Activated T-cell treated with anti-CD3 and anti-CD28 coated beads for 48 hours (primary cell): ENCODE results near the gene ELP2.
"Not testable (repeated sequence)": the region's sequence is repeated elsewhere in the genome, so short reads cannot be mapped to it uniquely, and the experiment has no call there.

ENCODE experiments used
- DNase-seq: peaks from one replicate; pipeline ENCODE4 v3.0.0-alpha.2; 2020; ENCODE audit warnings: low read depth

The ELP2 gene

DNA sequence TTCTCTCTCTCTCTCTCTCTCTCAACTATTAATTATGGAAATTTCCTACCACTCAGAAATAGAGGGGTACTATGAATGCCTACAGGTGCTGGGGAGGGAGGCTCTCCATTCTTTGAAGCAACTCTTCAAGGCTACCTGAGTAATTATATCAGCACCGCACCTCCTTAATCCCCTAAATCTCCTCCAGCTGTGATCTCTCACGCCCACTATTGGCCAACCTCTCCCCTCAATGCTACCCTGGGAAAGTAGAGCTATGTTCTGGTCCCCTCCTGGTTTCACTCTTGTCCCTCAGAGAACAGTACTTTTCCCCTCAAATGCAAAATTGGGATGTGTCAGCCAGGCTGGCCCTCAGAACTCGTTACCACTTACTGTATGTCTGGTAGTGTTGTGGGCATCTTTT lies 59.2 kb downstream of the ELP2 start:
- DNase-seq, result no peak

DNA sequence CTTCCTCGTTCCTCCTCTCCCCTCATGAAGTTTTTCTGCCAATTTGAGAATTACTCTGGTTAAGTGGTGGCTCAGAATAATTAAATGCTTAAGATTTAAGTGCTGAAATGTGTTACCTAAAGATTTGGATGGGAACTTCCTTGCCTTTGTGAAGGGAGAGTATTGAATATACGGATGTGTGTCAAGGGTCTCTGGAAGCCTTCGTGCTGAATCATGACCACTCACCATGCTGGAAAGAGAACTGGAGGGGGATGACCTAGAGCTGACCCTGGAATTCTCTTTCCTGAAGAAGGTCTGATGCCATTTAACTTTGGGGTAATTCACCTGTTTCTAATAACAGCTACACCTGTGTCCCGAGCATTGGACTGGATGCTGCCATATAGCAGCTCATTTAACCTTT lies 59.8 kb downstream of the ELP2 start:
- DNase-seq, result no peak

DNA sequence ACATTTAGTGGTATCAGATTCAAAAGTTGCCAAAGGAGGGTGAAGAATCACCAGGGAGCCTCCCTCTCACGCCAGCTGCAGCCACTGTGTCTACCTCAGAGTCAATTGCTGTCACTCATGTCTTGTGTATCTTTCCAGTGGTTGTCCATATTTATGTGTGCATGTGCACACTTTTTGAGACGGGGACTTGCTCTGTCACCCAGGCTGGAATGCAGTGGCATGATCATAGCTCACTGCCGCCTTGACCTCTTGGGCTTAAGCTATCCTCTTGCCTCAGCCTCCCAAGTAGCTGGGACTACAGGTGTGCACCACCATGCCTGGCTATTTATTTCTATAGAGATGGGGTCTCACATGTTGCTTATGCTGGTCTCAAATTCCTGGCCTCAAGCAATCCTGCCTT lies 61.6 kb downstream of the ELP2 start:
- no peak for DNase-seq

DNA sequence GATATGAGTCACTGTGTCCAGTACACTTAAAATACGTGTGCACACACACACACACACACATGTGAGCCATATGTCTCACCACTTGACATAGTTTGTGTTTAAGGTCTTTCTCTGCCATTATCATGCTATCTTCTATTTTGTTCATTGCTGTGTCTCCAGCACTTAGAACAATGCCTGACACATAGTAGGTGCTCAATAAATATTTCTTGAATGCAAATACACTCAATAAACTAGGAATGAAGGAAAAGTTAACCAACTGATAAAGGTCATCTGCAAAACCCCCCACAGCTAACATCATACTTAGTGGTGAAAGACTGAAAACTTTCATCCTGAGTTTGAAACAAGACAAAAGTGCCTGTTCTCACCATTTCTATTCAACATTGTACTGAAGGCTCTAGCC lies 62.0 kb downstream of the ELP2 start:
- DNase-seq, result no peak

DNA sequence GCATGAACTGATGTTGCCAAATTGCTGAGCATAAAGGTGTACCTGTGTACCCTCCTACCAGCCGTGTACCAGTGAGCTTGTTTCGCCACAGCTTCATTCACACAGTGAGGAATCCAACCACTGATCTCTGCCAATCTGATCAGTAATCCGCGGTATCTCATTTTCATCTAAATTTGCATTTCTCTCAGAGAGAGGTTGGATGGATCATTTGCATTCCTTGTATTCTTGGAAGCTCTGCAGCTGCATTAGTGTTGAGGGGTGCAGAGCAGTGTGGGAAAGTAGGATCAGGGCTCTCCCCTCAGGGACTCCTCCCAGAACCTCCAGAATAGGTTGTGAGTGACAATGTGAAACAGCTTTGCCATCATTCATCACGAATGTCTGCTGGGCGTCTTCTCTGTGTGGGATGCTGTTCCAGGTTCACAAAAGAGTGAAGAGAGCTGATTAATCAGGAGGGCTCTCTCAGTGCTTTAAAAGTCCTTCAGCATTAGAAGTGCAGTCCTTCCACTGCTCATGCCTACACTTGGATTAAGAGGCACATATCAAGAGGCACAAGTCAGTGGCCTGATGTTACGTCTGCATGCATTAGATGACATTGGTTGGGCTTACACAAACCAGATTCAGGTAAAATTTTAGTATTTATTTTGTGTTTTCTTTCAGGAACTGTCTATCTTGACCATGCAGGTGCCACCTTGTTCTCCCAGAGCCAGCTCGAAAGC lies 65.1 kb downstream of the ELP2 start:
- no peak for DNase-seq

DNA sequence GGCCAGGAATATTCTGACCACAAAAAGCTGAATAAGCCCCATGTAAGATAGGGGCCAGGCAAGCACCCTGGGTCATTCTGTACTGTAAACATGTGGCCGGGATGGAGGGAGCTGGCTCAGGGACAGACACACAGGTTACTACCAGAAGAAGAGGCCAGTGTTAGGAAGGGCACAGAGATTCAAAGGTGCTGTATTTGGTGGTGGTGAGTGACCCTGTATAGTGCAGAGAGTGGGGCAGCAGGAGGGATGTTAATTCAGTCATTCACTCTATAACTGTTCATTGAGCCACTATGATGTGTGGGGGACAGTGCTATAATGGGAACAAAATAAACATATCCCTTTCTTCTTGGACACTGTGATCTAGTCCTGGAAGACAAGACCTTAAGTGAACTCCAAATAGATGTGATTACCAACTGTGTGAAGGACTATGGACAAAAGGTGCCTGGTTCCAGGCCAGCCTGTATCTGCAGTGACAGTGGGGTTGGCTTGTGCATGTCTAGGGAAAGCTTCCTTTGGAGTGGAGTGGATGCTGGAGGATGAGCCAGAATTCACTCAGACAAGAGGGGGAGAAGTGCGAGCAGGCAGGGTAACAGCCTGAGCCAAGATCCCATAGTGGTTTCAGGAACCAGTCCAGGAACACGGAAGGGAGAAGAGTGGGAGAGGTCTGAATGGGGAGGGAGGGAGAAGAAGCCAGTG lies 65.9 kb downstream of the ELP2 start:
- no peak for DNase-seq

DNA sequence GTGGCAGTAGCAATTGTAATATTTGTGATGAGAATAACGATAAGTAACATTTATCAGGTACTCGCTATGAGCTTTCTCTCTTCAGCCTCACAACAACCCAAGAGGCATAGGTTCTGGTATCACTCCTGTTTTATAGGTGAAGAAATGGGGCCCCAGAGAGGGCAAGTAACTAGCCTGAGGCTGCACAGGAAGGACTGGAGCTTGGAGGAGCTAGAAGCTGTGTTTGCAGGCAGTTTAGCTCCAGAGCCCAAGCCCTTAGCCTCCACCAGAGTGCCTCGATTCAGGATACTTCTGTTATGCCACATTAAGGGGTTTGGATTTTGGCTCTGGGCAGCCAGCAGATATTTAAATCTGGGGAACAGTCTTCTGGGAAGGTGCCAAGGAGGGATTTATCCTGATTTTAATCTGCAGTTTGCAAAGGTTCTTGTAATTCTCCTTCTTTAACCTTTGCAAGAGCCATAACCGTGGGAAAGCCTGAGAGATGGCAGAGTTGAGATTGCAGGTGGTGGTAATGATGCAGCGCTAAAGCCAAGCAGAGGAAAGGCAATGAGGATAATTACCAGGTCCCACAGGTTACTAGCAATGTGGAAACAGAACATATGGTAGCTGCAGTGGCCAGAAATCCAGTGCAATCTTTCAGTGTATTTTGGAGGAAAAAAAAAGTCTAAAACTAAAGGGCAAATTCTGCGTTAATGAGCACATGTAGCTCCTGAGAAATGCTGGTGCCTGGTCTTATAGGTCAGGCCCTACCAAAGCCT lies 66.7 kb downstream of the ELP2 start:
- no peak for DNase-seq

DNA sequence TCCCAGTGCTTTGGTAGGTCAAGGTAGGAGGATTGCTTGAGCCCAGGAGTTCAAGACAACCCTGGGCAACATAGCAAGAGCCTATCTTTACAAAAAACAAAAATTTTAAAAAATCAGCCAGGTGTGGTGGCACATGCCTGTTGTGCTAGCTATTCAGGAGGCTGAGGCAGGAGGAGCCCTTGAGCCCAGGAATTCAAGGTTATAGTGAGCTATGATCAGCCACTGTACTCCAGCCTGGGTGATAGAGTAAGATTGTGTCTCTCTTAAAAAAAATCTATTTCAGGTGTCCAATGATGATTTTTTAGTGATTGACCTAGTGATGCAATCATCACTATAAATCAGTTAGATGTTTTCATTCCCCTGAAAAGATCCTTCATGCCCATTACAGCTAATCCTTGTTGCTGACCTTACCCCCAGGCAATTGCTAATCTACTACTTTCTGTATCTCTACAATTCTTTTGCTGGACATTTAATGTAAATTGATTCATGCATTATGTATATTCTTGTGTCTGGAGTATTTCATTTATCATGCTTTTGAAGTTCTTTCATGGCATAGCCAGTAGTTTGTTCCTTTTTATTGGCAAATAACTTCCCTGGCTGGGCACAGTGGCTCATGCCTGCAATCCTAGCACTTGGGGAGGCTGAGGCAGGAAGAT lies 67.9 kb downstream of the ELP2 start:
- DNase-seq, result no peak

DNA sequence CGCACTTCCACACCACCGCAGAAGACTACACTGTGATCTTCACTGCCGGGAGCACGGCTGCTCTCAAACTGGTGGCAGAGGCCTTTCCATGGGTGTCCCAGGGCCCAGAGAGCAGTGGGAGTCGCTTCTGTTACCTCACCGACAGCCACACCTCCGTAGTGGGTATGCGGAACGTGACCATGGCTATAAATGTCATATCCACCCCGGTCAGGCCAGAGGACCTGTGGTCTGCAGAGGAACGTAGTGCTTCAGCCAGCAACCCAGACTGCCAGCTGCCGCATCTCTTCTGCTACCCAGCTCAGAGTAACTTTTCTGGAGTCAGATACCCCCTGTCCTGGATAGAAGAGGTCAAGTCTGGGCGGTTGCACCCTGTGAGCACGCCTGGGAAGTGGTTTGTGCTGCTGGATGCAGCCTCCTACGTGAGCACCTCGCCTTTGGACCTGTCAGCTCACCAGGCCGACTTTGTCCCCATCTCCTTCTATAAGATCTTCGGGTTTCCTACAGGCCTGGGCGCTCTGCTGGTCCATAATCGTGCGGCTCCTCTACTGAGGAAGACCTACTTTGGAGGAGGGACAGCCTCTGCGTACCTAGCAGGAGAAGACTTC lies 70.1 kb downstream of the ELP2 start:
- no peak for DNase-seq

DNA sequence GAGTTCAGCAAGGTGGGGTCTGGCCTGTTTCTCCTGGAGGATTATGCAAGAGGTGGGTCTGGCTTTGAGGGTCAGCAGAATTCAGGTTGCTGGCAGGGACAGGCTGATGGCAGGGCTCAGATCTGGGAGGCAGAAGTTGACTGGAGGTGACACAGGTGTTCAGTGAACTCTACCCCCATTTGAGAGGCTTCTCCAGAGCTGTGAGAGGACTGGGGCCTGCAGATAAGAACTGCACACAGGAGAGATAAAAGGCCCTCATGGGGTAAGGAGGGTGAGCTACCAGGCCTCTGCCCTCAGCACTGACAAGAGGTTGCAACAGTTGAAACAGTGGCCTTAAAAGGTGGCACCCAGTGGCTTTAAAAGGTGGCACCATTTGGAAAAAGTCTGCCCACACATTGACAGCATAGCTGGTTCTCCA lies 70.7 kb downstream of the ELP2 start:
- no peak for DNase-seq

DNA sequence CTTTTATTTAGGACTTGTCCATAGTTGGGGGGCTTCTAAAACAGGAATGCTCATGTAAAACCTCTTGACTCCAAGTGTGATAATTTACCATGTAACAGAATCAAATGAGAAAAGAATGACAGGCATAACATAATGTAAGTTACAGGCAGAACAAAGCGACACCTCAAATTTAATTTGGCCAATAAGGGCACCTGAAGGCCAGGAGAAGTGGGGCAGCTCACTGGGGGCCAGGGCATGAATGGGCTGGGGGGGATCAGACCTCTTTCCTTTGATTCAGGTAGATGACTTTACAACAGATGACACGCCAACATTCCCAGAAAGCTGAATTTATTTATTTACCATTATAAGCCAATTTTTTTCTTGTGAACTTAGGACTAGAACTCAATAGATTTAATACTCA lies 72.1 kb downstream of the ELP2 start:
- no peak for DNase-seq

DNA sequence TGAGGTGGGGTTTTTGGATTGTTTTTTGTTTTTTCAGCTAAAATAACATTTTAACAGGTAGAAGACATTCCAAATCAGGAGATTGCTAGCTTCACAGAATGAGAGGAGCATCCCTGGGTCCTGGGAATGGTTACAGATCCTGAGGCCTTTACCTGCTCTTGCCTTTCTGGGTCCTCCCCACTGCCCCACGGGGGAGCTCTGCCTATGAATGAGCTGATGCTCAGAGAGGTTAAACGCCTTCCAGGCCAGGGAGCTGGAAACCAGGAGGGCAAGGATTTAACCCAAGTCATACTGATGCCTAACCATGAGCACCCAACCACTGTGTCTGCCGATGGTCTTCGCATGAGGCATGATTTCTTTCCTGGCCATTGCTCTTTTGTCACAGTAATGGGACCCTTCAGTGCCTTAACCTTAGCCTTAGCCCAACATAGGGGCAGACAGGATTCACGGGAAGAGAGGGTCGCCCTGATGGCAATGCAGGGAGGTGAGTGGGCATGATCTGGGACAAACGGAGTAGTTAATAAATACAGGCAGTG lies 73.7 kb downstream of the ELP2 start:
- no peak for DNase-seq

DNA sequence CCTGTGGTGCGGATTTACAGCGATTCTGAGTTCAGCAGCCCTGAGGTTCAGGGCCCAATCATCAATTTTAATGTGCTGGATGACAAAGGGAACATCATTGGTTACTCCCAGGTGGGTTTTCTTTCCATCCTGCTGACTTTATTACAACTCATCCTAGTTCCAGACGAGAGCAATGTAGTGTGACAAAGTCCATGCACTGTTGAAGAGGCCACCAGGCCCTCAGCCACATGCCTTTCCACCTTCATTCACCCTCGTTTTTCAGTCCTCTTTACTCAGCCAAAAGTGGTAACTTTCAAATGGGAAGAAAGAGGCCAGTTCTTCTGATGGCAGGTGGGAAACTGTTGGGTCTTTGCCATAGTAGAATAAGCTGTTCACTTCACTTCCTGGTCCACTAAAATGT lies 75.5 kb downstream of the ELP2 start:
- no peak for DNase-seq

DNA sequence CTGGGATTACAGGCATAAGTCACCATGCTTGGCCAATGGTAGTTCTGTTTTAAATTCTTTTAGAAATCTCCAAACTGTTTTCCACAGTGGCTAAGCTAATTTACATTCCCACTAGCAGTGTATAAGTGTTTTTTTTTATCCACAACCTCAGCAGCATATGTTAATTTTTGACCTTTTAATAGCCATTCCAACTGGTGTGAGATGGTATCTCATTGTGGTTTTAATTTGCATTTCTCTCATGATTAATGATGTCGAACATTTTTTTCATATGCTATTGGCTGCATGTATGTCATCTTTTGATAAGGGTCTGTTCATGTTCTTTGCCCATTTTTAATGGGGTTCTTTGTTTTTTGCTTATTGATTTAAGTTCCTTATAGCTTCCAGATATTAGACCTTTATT lies 77.6 kb downstream of the ELP2 start:
- no peak for DNase-seq

DNA sequence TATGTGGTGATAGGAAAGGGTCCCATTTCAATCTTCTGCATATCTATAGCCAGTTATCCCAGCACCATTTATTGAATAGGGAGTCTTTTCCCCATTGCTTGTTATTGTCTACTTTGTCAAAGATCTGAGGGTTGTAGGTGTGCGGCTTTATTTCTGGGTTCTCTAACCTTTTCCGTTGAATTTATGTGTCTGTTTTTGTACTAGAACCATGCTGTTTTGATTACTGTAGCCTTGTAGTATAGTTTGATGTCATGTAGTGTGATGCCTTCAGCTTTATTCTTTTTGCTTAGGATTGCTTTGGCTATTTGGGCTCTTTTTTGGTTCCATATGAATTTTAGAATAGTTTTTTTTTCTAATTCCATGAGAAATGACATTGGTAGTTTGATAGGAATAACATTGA lies 78.3 kb downstream of the ELP2 start:
- DNase-seq, result not testable (repeated sequence)

DNA sequence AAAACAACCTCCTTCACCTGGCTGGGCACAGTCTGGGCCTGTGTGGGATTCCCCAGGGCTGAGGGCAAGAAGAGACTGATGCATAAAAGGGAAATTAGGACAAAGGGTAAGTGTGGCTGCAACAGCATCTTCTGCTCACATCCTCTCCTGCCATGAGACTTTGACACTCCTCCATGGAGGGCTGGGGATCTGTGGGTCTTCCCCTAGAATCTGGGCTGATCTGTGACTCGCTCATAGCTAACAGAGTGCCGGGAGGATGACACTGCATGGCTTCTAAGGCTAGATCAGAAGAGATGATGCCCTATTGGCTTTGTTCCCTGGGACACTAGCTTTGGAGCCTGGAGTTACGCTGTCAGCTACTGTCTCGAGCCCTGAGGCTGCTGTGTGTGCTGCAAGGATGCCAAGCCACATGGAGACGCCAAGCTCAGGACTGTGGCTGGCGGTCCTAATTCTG lies 81.9 kb downstream of the ELP2 start:
- no peak for DNase-seq

DNA sequence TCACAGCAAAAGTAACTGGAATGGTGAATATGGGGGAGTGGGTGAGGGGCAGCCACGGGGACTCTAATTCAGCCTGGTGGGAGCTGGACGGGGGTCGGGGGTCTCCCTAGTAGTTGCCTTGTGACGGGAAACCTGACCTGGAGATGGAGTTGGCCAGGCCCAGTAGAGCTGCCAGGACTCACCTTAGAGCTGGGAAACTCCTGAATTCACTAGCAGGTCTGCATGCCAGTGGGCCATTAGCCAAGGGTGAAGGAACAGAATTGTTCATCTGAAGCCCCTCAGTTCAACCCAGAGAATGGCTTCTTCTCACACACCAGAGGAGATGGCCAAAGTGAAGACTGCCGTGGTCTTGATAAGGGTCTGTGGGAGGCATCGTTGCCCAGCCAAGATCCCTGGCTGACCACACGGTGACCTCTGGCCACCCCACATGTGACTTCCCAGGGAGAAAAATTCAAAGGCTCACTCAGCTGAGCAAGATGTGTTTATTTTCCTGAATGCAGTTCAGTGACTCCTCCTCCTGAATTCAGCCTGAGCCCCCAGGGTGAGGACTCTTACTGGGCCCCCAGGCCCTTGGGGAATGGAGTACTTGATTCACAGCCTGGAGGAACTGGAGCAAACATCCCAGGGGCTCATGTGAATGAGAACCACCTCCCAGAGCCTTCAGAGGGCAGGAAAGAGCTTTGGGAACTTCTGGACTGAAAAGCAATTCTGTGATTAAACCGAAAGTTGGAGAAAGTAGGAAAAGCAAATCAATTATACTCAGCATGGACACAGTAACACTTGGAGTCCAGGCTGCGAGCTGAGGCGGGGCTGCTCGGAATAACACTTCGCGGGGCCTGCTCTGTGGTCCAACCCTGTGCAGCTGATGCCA lies 82.8 kb downstream of the ELP2 start:
- no peak for DNase-seq

DNA sequence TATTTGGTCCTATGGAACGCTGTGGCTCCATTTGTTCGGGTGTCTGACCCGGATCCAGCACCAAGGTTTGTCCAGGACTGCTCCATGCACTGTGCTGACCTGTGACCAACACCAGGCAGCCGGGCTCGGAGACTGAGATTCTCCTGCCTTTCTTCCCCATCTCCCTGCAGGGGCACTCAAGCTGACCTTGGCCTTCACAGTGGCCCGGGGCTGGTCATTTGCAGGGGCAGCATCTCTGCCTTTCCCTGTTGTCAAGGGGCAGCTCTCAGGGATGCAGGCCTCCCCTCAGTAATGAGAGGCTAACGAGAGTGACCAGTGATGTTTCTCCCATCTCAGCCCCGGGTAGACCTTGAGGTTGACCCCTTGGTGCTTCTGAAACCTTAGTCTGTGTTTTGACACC lies 85.1 kb downstream of the ELP2 start:
- DNase-seq, result no peak

DNA sequence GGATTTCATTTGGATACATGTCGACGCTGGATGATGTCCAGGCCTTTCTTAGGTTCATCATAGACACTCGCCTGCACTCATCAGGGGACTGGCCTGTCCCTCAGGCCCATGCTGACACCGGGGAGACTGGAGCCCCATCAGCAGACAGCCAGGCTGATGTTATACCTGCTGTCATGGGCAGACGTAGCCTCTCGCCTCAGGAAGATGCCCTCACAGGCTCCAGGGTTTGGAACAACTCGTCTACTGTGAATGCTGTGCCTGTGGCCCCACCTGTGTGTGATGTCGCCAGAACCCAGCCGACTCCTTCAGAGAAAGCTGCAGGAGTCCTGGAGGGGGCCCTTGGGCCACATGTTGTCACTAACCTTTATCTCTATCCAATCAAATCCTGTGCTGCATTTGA lies 85.9 kb downstream of the ELP2 start:
- no peak for DNase-seq

DNA sequence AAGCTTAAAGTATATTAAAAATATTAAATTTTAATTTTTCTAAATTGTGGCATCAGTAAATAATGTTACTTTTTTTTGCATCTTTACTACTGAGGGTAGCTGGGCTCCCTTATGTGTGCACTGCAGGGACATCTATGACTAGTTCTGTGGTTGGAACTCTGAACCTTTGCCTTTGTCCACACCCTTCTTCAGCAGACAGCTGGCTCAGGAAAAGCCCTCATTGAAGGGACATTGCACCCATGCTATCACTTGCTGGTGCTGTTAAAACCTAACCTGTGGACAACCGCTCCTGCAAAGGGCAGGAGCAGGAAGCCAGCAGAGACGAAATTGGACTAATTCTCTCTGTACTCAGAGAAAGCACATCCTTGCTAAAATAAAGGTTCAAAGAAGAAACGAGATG lies 87.6 kb downstream of the ELP2 start:
- no peak for DNase-seq

DNA sequence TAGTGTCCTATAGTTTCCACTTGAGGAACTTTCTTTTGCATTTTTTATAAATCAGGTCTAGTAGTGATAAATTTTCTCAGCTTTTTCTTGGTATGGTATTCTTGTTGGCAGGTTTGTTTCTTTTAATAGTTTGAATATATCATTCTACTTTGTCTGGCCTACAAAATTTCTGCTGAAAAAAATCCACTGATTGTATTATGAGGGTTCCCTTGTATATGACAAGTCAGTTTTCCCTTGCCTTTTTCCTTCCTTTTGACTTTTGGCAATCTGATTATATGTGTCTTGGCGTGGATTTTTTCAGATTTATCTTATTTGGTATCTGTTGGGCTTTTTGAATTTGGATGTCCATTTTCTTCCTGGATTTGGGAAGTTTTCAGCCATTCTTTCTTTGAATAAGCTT lies 99.5 kb downstream of the ELP2 start:
- DNase-seq, result no peak
